WTC11 (cell line): ENCODE data around the gene TGFBRAP1. TPM values are rescaled to one million over a fixed set of nuclear protein-coding genes. Genes with fewer than 3 reads are reported as not detected.

Experiments used
- ATAC-seq: fragments of 200-7000 bp; cut with Tn5 transposase; 2 replicates; pipeline ENCODE4 v1.10.0; 2021; ENCODE audit warnings: mild to moderate bottlenecking, moderate library complexity
- CTCF ChIA-PET: fragments of 300-600 bp; sonication (Branson Sonifier 250); formaldehyde crosslinking; loops from one replicate; lab custom pipeline; 2021; ENCODE audit warnings: antibody characterized with exemption; lab: Charles Lee
- POLR2A ChIA-PET: fragments of 350-600 bp; sonication (Branson Sonifier 250); formaldehyde crosslinking; loops from one replicate; lab custom pipeline; 2021; ENCODE audit warnings: antibody characterized with exemption; lab: Charles Lee
- DNase-seq: peaks from one replicate; pipeline ENCODE4 v3.0.0; 2021; ENCODE audit warnings: low spot score
- H3K27ac Mint-ChIP-seq: 2 replicates; pipeline ENCODE4 v1.8.0; 2021; ENCODE audit warnings: mixed read lengths
- H3K27me3 Mint-ChIP-seq: 2 replicates; pipeline ENCODE4 v1.8.0; 2021; ENCODE audit warnings: low read depth, mild to moderate bottlenecking, moderate library complexity, mixed read lengths
- H3K36me3 Mint-ChIP-seq: 2 replicates; pipeline ENCODE4 v1.8.0; 2021; ENCODE audit warnings: mixed read lengths
- H3K4me1 Mint-ChIP-seq: 2 replicates; pipeline ENCODE4 v1.8.0; 2022; ENCODE audit warnings: mixed read lengths
- H3K4me3 Mint-ChIP-seq: 2 replicates; pipeline ENCODE4 v1.8.0; 2021; ENCODE audit warnings: mild to moderate bottlenecking, moderate library complexity, mixed read lengths
- H3K9me3 Mint-ChIP-seq: 2 replicates; pipeline ENCODE4 v1.8.0; 2021; ENCODE audit warnings: mixed read lengths
- CREB1 ChIP-seq: sonication (generic); formaldehyde crosslinking; IDR thresholded peaks from 2 replicates; pipeline ENCODE4 v1.8.0; 2023; ENCODE audit warnings: mild to moderate bottlenecking, missing genetic modification reagents
- CREM ChIP-seq: sonication (generic); formaldehyde crosslinking; IDR thresholded peaks from 2 replicates; pipeline ENCODE4 v1.8.1; 2022; ENCODE audit warnings: mild to moderate bottlenecking, missing genetic modification reagents, moderate library complexity
- ELF4 ChIP-seq: sonication (generic); formaldehyde crosslinking; IDR thresholded peaks from 2 replicates; pipeline ENCODE4 v1.8.1; 2022; ENCODE audit warnings: low read depth, mild to moderate bottlenecking, moderate library complexity, missing genetic modification reagents
- EMX1 ChIP-seq: fragments of 250-450 bp; sonication (Bioruptor Pico); IDR thresholded peaks from 2 replicates; pipeline ENCODE4 v1.8.0; 2021; ENCODE audit warnings: mild to moderate bottlenecking
- ESRRA ChIP-seq: sonication (generic); formaldehyde crosslinking; IDR thresholded peaks from 2 replicates; pipeline ENCODE4 v1.8.1; 2022; ENCODE audit warnings: mild to moderate bottlenecking, missing genetic modification reagents, borderline replicate concordance
- MXD4 ChIP-seq: fragments of 250-450 bp; sonication (Bioruptor Pico); IDR thresholded peaks from 2 replicates; pipeline ENCODE4 v1.8.0; 2021; ENCODE audit warnings: mild to moderate bottlenecking, moderate library complexity, borderline replicate concordance
- NFATC4 ChIP-seq: fragments of 250-450 bp; sonication (Bioruptor Pico); IDR thresholded peaks from 2 replicates; pipeline ENCODE4 v1.9.0; 2021; ENCODE audit warnings: mild to moderate bottlenecking
- OVOL2 ChIP-seq: fragments of 250-450 bp; sonication (Bioruptor Pico); IDR thresholded peaks from 2 replicates; pipeline ENCODE4 v1.9.0; 2021; ENCODE audit warnings: mild to moderate bottlenecking, borderline replicate concordance
- RELA ChIP-seq: sonication (generic); formaldehyde crosslinking; IDR thresholded peaks from 2 replicates; pipeline ENCODE4 v1.8.1; 2022; ENCODE audit warnings: missing genetic modification reagents, mild to moderate bottlenecking, borderline replicate concordance
- TCF7 ChIP-seq: sonication (generic); formaldehyde crosslinking; IDR thresholded peaks from 2 replicates; pipeline ENCODE4 v1.8.0; 2022; ENCODE audit warnings: mild to moderate bottlenecking, low read depth, missing genetic modification reagents, moderate library complexity
- ZBTB21 ChIP-seq: sonication (generic); formaldehyde crosslinking; IDR thresholded peaks from 2 replicates; pipeline ENCODE4 v1.8.1; 2023; ENCODE audit warnings: mild to moderate bottlenecking, missing genetic modification reagents, borderline replicate concordance
- total RNA-seq: library from RNA; stranded (reverse); gene quantifications from 3 replicates; pipeline ENCODE4 v1.2.3, GENCODE V29; 2021
- TF ChIP-seq, protein P1 (sequence below): sonication (generic); formaldehyde crosslinking; IDR thresholded peaks from 2 replicates; pipeline ENCODE4 v1.8.1; 2022; ENCODE audit warnings: mild to moderate bottlenecking, missing genetic modification reagents, moderate library complexity, borderline replicate concordance
- TF ChIP-seq, protein P2 (sequence below): sonication (generic); formaldehyde crosslinking; conservative IDR thresholded peaks from 2 replicates; pipeline ENCODE4 v1.8.1; 2022; ENCODE audit warnings: mild to moderate bottlenecking, missing genetic modification reagents
- TF ChIP-seq, protein P3 (sequence below): sonication (generic); formaldehyde crosslinking; IDR thresholded peaks from 2 replicates; pipeline ENCODE4 v1.8.0; 2022; ENCODE audit warnings: missing genetic modification reagents
- TF ChIP-seq, protein P4 (sequence below): sonication (generic); formaldehyde crosslinking; IDR thresholded peaks from 2 replicates; pipeline ENCODE4 v1.8.1; 2023; ENCODE audit warnings: mild to moderate bottlenecking, moderate library complexity, missing genetic modification reagents
- TF ChIP-seq, protein P5 (sequence below): sonication (generic); formaldehyde crosslinking; IDR thresholded peaks from 2 replicates; pipeline ENCODE4 v1.8.1; 2022; ENCODE audit warnings: low read depth, mild to moderate bottlenecking, moderate library complexity, missing genetic modification reagents, borderline replicate concordance
- TF ChIP-seq, protein P6 (sequence below): sonication (generic); formaldehyde crosslinking; IDR thresholded peaks from 2 replicates; pipeline ENCODE4 v1.8.0; 2022; ENCODE audit warnings: mild to moderate bottlenecking, missing genetic modification reagents

The TGFBRAP1 gene
- total RNA-seq, 1 experiment from 2014 or later = 16.3 TPM

DNA sequence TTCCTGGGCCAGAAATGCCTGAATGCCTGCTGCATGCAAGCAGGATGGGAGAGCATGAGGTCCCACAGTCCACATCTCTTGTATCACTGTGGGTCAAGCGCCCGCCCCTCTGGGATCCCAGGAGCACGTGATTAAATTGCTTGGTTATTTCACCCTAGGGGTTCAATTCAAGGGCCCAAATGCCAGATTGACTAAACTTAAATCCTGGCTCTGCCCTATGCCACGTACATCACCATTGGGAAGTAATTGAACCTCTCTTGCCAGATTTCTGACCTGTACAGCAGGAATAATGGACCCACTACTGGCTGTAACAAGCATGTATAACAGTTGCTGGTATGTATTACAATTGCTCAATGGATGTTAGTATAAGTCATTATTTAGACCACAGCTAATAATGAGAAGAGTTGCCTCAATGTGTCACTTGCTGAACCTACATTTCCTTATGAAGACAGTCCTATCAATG lies 49.4 kb upstream of the TGFBRAP1 start:
- H3K36me3 Mint-ChIP-seq = peaks cover 4% of the 10 kb centered on the region; the same call in 1 of the 2 replicates
- ChIA-PET CTCF (interaction anchor here (0.8 to 1.5 kb wide), 2 partner anchors 25 to 142 kb away, joined by 3 read pairs; no protein-coding TSS in a partner anchor), POLR2A (interaction anchor here (0.9 kb wide), 1 partner anchor 20 kb away, joined by 3 read pairs; the partner anchor contains the start of gene FHL2)
- H3K27ac Mint-ChIP-seq = peak overlapping the region; percentile 60; the same call in 1 of the 2 replicates
- TF ChIP-seq MXD4 (CRISPR knock-in tag) (no peak), ELF4 (no peak), ESRRA (no peak), NFATC4 (CRISPR knock-in tag) (no peak), CREB1 (CRISPR knock-in tag) (no peak), RELA (CRISPR knock-in tag) (no peak), ZBTB21 (no peak), TCF7 (CRISPR knock-in tag) (no peak), OVOL2 (CRISPR knock-in tag) (no peak), CREM (CRISPR knock-in tag) (no peak), EMX1 (CRISPR knock-in tag) (no peak)
- TF ChIP-seq, protein P1, sequence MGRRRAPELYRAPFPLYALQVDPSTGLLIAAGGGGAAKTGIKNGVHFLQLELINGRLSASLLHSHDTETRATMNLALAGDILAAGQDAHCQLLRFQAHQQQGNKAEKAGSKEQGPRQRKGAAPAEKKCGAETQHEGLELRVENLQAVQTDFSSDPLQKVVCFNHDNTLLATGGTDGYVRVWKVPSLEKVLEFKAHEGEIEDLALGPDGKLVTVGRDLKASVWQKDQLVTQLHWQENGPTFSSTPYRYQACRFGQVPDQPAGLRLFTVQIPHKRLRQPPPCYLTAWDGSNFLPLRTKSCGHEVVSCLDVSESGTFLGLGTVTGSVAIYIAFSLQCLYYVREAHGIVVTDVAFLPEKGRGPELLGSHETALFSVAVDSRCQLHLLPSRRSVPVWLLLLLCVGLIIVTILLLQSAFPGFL (CRISPR knock-in tag) = no peak
- TF ChIP-seq, protein P2, sequence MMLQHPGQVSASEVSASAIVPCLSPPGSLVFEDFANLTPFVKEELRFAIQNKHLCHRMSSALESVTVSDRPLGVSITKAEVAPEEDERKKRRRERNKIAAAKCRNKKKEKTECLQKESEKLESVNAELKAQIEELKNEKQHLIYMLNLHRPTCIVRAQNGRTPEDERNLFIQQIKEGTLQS = no peak
- TF ChIP-seq, protein P3, sequence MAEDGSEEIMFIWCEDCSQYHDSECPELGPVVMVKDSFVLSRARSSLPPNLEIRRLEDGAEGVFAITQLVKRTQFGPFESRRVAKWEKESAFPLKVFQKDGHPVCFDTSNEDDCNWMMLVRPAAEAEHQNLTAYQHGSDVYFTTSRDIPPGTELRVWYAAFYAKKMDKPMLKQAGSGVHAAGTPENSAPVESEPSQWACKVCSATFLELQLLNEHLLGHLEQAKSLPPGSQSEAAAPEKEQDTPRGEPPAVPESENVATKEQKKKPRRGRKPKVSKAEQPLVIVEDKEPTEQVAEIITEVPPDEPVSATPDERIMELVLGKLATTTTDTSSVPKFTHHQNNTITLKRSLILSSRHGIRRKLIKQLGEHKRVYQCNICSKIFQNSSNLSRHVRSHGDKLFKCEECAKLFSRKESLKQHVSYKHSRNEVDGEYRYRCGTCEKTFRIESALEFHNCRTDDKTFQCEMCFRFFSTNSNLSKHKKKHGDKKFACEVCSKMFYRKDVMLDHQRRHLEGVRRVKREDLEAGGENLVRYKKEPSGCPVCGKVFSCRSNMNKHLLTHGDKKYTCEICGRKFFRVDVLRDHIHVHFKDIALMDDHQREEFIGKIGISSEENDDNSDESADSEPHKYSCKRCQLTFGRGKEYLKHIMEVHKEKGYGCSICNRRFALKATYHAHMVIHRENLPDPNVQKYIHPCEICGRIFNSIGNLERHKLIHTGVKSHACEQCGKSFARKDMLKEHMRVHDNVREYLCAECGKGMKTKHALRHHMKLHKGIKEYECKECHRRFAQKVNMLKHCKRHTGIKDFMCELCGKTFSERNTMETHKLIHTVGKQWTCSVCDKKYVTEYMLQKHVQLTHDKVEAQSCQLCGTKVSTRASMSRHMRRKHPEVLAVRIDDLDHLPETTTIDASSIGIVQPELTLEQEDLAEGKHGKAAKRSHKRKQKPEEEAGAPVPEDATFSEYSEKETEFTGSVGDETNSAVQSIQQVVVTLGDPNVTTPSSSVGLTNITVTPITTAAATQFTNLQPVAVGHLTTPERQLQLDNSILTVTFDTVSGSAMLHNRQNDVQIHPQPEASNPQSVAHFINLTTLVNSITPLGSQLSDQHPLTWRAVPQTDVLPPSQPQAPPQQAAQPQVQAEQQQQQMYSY (CRISPR knock-in tag) = no peak
- TF ChIP-seq, protein P4, sequence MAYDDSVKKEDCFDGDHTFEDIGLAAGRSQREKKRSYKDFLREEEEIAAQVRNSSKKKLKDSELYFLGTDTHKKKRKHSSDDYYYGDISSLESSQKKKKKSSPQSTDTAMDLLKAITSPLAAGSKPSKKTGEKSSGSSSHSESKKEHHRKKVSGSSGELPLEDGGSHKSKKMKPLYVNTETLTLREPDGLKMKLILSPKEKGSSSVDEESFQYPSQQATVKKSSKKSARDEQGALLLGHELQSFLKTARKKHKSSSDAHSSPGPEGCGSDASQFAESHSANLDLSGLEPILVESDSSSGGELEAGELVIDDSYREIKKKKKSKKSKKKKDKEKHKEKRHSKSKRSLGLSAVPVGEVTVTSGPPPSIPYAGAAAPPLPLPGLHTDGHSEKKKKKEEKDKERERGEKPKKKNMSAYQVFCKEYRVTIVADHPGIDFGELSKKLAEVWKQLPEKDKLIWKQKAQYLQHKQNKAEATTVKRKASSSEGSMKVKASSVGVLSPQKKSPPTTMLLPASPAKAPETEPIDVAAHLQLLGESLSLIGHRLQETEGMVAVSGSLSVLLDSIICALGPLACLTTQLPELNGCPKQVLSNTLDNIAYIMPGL (CRISPR knock-in tag) = no peak
- TF ChIP-seq, protein P5, sequence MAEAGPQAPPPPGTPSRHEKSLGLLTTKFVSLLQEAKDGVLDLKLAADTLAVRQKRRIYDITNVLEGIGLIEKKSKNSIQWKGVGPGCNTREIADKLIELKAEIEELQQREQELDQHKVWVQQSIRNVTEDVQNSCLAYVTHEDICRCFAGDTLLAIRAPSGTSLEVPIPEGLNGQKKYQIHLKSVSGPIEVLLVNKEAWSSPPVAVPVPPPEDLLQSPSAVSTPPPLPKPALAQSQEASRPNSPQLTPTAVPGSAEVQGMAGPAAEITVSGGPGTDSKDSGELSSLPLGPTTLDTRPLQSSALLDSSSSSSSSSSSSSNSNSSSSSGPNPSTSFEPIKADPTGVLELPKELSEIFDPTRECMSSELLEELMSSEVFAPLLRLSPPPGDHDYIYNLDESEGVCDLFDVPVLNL (CRISPR knock-in tag) = no peak
- TF ChIP-seq, protein P6, sequence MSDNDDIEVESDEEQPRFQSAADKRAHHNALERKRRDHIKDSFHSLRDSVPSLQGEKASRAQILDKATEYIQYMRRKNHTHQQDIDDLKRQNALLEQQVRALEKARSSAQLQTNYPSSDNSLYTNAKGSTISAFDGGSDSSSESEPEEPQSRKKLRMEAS (CRISPR knock-in tag) = no peak
- H3K9me3 Mint-ChIP-seq = no peaks in the 10 kb centered on the region
- DNase-seq (no peak), ATAC-seq (no peak)
- H3K4me1 Mint-ChIP-seq = no peaks in the 10 kb centered on the region
- H3K4me3 Mint-ChIP-seq = no peak overlapping the region
- H3K27me3 Mint-ChIP-seq = no peaks in the 10 kb centered on the region
